Mesenchymal stem cell (in vitro differentiated cells and primary cell): ENCODE results near the gene AGAP1.
A peak's percentile ranks its signal among the peaks of the same experiment; 100 is the strongest.

Source experiments
- DNase-seq: peaks from one replicate; pipeline ENCODE4 v3.0.0-alpha.2; 2013
- H2AFZ ChIP-seq: one replicate; pipeline ENCODE4 v1.6.1; 2013; ENCODE audit warnings: low read depth, mild to moderate bottlenecking, control low read depth, inconsistent platforms, low read length, moderate library complexity
- H2AK5ac ChIP-seq: 2 replicates; pipeline ENCODE4 v1.6.1; 2013; ENCODE audit warnings: low read length, moderate library complexity, mild to moderate bottlenecking, inconsistent platforms; ENCODE audit not compliant: severe bottlenecking
- H2BK120ac ChIP-seq: one replicate; pipeline ENCODE4 v1.6.1; 2013; ENCODE audit warnings: low read depth, mild to moderate bottlenecking, inconsistent platforms, low read length, moderate library complexity
- H2BK12ac ChIP-seq, 2 experiments: one replicate each; pipeline ENCODE4 v1.6.1; 2013; ENCODE audit warnings: inconsistent platforms in 2 of 2, low read length in 2 of 2, mild to moderate bottlenecking in 2 of 2, moderate library complexity in 2 of 2, control low read depth in 1 of 2
- H2BK15ac ChIP-seq: one replicate; pipeline ENCODE4 v1.6.1; 2013; ENCODE audit warnings: mild to moderate bottlenecking, low read depth, inconsistent platforms; ENCODE audit not compliant: poor library complexity, severe bottlenecking
- H2BK5ac ChIP-seq: 2 replicates; pipeline ENCODE4 v1.6.1; 2013; ENCODE audit warnings: low read depth, mild to moderate bottlenecking, low read length, control low read depth, inconsistent platforms; ENCODE audit not compliant: poor library complexity, severe bottlenecking
- H3K14ac ChIP-seq, 2 experiments: one replicate each; pipeline ENCODE4 v1.6.1; 2013; ENCODE audit warnings: inconsistent platforms in 2 of 2, low read length in 2 of 2, control low read depth in 1 of 2, mild to moderate bottlenecking in 1 of 2, moderate library complexity in 1 of 2
- H3K18ac ChIP-seq, 2 experiments: one replicate each; pipeline ENCODE4 v1.6.1; 2013; ENCODE audit warnings: inconsistent platforms in 2 of 2, low read length in 2 of 2, control low read depth in 1 of 2, low read depth in 1 of 2, mild to moderate bottlenecking in 1 of 2
- H3K23ac ChIP-seq, 2 experiments: one replicate each; pipeline ENCODE4 v1.6.1; 2013; ENCODE audit warnings: inconsistent platforms in 2 of 2, low read length in 2 of 2, mild to moderate bottlenecking in 2 of 2, moderate library complexity in 2 of 2, control low read depth in 1 of 2
- H3K27ac ChIP-seq: 2 replicates; pipeline ENCODE4 v1.5.1; 2013; ENCODE audit warnings: mild to moderate bottlenecking, moderate library complexity, low read length, control low read depth, inconsistent platforms; ENCODE audit not compliant: poor library complexity, severe bottlenecking
- H3K27me3 ChIP-seq, 2 experiments: 2 replicates each; pipeline versions ENCODE4 v1.6.1 to v1.7.0; 2013; ENCODE audit warnings: low read length in 2 of 2, mild to moderate bottlenecking in 2 of 2, moderate library complexity in 2 of 2, control low read depth in 1 of 2, inconsistent platforms in 1 of 2; ENCODE audit not compliant: control insufficient read depth in 1 of 2, insufficient read depth in 1 of 2
- H3K36me3 ChIP-seq, 2 experiments: 2 replicates each; pipeline versions ENCODE4 v1.6.1 to v1.7.0; 2013; ENCODE audit warnings: low read length in 2 of 2, control low read depth in 1 of 2, inconsistent platforms in 1 of 2, low read depth in 1 of 2, mild to moderate bottlenecking in 1 of 2; ENCODE audit not compliant: insufficient read depth in 2 of 2, control insufficient read depth in 1 of 2
- H3K4ac ChIP-seq, 2 experiments: one replicate each; pipeline ENCODE4 v1.6.1; 2013; ENCODE audit warnings: inconsistent platforms in 2 of 2, low read length in 2 of 2, mild to moderate bottlenecking in 2 of 2, moderate library complexity in 2 of 2, control low read depth in 1 of 2, low read depth in 1 of 2
- H3K4me1 ChIP-seq: 2 replicates; pipeline ENCODE4 v1.6.1; 2013; ENCODE audit warnings: low read depth, low read length, control low read depth; ENCODE audit not compliant: control insufficient read depth, insufficient read depth
- H3K4me2 ChIP-seq: 2 replicates; pipeline ENCODE4 v1.6.1; 2013; ENCODE audit warnings: low read length, mild to moderate bottlenecking, inconsistent platforms; ENCODE audit not compliant: poor library complexity, severe bottlenecking
- H3K4me3 ChIP-seq, 2 experiments: 2 replicates each; pipeline versions ENCODE4 v1.5.1 to v1.7.0; 2013; ENCODE audit warnings: low read length in 2 of 2, mild to moderate bottlenecking in 2 of 2, control low read depth in 1 of 2, low read depth in 1 of 2; ENCODE audit not compliant: insufficient read depth in 1 of 2
- H3K79me1 ChIP-seq: replicated peaks from 2 replicates; pipeline ENCODE4 v1.6.1; 2013; ENCODE audit warnings: mild to moderate bottlenecking, control low read depth, low read length, inconsistent platforms; ENCODE audit not compliant: poor library complexity, severe bottlenecking
- H3K9ac ChIP-seq: 2 replicates; pipeline ENCODE4 v1.7.0; 2013; ENCODE audit warnings: mild to moderate bottlenecking, low read length, moderate library complexity
- H3K9me3 ChIP-seq: 2 replicates; pipeline ENCODE4 v1.7.0; 2013; ENCODE audit warnings: mild to moderate bottlenecking, low read length; ENCODE audit not compliant: control insufficient read depth
- H4K8ac ChIP-seq: one replicate; pipeline ENCODE4 v1.6.1; 2013; ENCODE audit warnings: inconsistent platforms, mild to moderate bottlenecking, low read length, moderate library complexity
- H4K91ac ChIP-seq: one replicate; pipeline ENCODE4 v1.6.1; 2013; ENCODE audit warnings: mild to moderate bottlenecking, low read length, inconsistent platforms
- WGBS: methylation state at CpG from one replicate; pipeline ENCODE4 v1.1.7; 2013; ENCODE audit warnings: mixed read lengths; 5-methylcytosine and 5-hydroxymethylcytosine counted together

AGAP1 gene

DNA sequence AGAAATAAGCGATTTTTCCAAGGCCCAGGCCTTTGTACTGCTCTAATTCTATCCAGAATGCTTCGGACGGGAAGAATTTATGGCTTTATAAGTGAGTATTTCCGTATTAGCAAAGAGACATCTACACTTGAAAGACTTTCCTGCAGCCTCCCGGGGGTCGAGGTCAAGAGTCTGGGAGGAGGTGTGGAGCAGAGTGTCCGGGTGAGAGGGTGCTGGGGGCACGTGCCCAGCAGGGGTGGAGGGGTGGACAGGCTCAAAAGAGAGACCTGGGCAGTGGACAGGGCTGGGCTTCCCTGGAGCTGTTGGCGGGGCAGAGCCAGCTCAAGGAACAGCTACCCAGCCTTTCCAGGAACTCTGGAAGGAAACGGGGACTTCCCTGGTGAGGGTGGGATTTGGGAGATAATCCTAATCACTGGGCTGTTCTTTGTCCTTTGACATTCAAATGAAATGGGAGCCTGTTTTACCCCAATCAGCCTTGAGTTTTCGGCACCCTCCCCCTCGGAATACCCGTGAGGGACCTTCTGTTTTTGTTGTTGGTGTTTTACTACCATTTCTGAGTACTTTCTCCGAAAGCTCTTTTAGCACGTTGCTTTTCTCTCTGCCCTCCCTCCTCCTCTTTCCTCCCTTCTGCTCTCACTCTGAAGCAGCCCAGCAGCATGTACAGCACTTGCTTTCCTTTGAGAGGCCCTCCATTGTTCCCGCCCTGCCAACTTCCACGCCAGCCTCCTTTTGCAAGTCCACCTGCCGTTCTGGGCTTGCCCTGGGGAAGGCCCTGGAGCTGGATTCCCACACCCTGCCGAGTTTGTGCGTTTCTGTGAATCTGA lies 164.7 kb downstream of the AGAP1 start:
- H3K27ac ChIP-seq: no peak overlapping the region
- no peak overlapping the region for H2BK5ac ChIP-seq
- H2BK12ac ChIP-seq: peak overlapping the region in 1 of 2 experiments; percentile 29
- no peak overlapping the region for H3K9ac ChIP-seq
- peak; percentile 71 for DNase-seq
- no peak overlapping the region for H2BK15ac ChIP-seq
- 7% methylated on average over 14 of the region's 20 CpGs for WGBS
- no peak overlapping the region for H3K4me3 ChIP-seq
- no peak overlapping the region for H3K14ac ChIP-seq
- no peaks in the 10 kb centered on the region for H3K36me3 ChIP-seq
- H2BK120ac ChIP-seq: no peak overlapping the region
- H3K27me3 ChIP-seq: no peaks in the 10 kb centered on the region
- H3K18ac ChIP-seq: no peak overlapping the region
- no peak overlapping the region for H4K8ac ChIP-seq
- H2AK5ac ChIP-seq: no peak overlapping the region
- H3K9me3 ChIP-seq: no peaks in the 10 kb centered on the region
- peaks cover 29% of the 10 kb centered on the region for H3K4me1 ChIP-seq
- H4K91ac ChIP-seq: no peak overlapping the region
- H3K79me1 ChIP-seq: peaks cover 54% of the 10 kb centered on the region
- H2AFZ ChIP-seq: no peak overlapping the region
- no peak overlapping the region for H3K23ac ChIP-seq
- no peak overlapping the region for H3K4me2 ChIP-seq
- H3K4ac ChIP-seq: no peak overlapping the region

- Histone ChIP-seq H3K79me1 (peaks cover 56% of the 10 kb centered on the region), H3K4me2 (no peak overlapping the region), H2AK5ac (no peak overlapping the region), H3K27ac (no peak overlapping the region), H3K27me3 (no peaks in the 10 kb centered on the region), H2BK5ac (no peak overlapping the region), H3K23ac (no peak overlapping the region), H3K9ac (peak overlapping the region; percentile 53), H4K8ac (no peak overlapping the region), H2BK15ac (no peak overlapping the region), H4K91ac (no peak overlapping the region), H3K36me3 (no peaks in the 10 kb centered on the region), H3K14ac (no peak overlapping the region), H3K4me3 (no peak overlapping the region), H2BK120ac (no peak overlapping the region), H2AFZ (no peak overlapping the region), H3K9me3 (no peaks in the 10 kb centered on the region), H2BK12ac (no peak overlapping the region), H3K18ac (no peak overlapping the region), H3K4me1 (peaks cover 29% of the 10 kb centered on the region), H3K4ac (no peak overlapping the region)
- WGBS: 44% methylated on average over 5 of the region's 7 CpGs
- peak; percentile 95 for DNase-seq
These were observed 166.0 kb downstream of the AGAP1 start for GRCh38 chr2:235659767-235660322.

GRCh38 chr2:235660484-235661082 lies 166.7 kb downstream of the AGAP1 start:
- Histone ChIP-seq H3K9me3 (no peaks in the 10 kb centered on the region), H4K8ac (no peak overlapping the region), H3K4ac (no peak overlapping the region), H3K18ac (peak overlapping the region in 1 of 2 experiments; percentile 11), H3K79me1 (peaks cover 56% of the 10 kb centered on the region), H2BK120ac (no peak overlapping the region), H3K4me1 (peaks cover 29% of the 10 kb centered on the region), H3K4me3 (no peak overlapping the region), H3K27me3 (no peaks in the 10 kb centered on the region), H2BK15ac (no peak overlapping the region), H3K14ac (no peak overlapping the region), H3K23ac (no peak overlapping the region), H3K36me3 (no peaks in the 10 kb centered on the region), H2AK5ac (no peak overlapping the region), H2BK5ac (no peak overlapping the region), H3K4me2 (no peak overlapping the region), H2AFZ (no peak overlapping the region), H3K9ac (no peak overlapping the region), H2BK12ac (no peak overlapping the region), H4K91ac (no peak overlapping the region), H3K27ac (no peak overlapping the region)
- 96% methylated on average over 9 of the region's 9 CpGs for WGBS
- DNase-seq: no peak

GRCh38 chr2:235661167-235661937 lies 167.5 kb downstream of the AGAP1 start:
- Histone ChIP-seq H3K4me3 (no peak overlapping the region), H2BK120ac (no peak overlapping the region), H2BK12ac (no peak overlapping the region), H2BK15ac (no peak overlapping the region), H2AK5ac (no peak overlapping the region), H3K9me3 (no peaks in the 10 kb centered on the region), H2BK5ac (no peak overlapping the region), H3K27me3 (no peaks in the 10 kb centered on the region), H3K4me2 (no peak overlapping the region), H4K91ac (no peak overlapping the region), H3K23ac (no peak overlapping the region), H3K4me1 (peaks cover 30% of the 10 kb centered on the region), H4K8ac (no peak overlapping the region), H3K79me1 (peaks cover 51% of the 10 kb centered on the region), H3K9ac (no peak overlapping the region), H3K14ac (no peak overlapping the region), H2AFZ (no peak overlapping the region), H3K18ac (peak overlapping the region in 1 of 2 experiments; percentile 11), H3K27ac (no peak overlapping the region), H3K36me3 (no peaks in the 10 kb centered on the region), H3K4ac (no peak overlapping the region)
- WGBS: 96% methylated on average over 17 of the region's 17 CpGs
- DNase-seq: no peak
